ENCODE measurements around the gene WDR33. TPM values are rescaled to one million over a fixed set of nuclear protein-coding genes. Genes with fewer than 3 reads are reported as not detected.

The WDR33 gene
- total RNA-seq, 5 donors from 2014 or later (not counting 1 experiment from before 2014, with no cell fraction given) = 54.5 to 79.8 (median 76.2) TPM

DNA sequence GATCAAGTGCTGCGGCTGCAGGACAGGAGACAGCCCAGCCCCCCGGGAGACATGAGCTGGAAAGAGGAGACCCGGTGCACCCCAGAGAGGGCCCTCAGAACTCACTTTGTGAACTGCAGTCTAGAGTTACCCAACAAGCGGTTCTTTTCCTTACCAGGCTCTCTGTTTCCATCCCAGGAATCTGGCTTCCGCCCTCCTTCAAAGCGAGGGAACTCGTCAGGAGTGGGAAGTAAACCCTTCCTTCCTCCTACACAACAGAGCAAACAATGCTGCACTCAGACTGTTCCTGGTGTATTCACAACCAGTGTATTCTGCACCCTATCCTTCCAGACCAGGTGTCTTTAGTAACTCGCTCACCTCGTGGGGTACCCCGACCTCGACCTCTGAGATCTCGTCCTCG is 101.6 kb downstream of the WDR33 start:
- Histone ChIP-seq H3K4me3 (ENCODE audit: control insufficient read depth in 1 of 2, extremely low read depth in 1 of 2, low read length in 1 of 2) (no peak overlapping the region), H3K4me1 (ENCODE audit: control insufficient read depth in 1 of 2, extremely low read depth in 1 of 2, insufficient read depth in 2 of 2, low read length in 2 of 2) (peaks cover under 1 to 4% of the 10 kb centered on the region in 2 experiments), H3K27ac (ENCODE audit: low read length) (no peak overlapping the region), H3K9me3 (no peaks in the 10 kb centered on the region), H3K36me3 (ENCODE audit: control insufficient read depth in 2 of 2, extremely low read depth in 1 of 2, insufficient read depth in 1 of 2, low read length in 1 of 2) (peaks cover 22 to 57% of the 10 kb centered on the region in 2 donors), H3K27me3 (replicated peaks in 1 of 2; ENCODE audit: control insufficient read depth in 2 of 2, extremely low read depth in 1 of 2, insufficient read depth in 2 of 2, low read length in 1 of 2) (no peaks in the 10 kb centered on the region)
- ATAC-seq (replicated peaks in 1 of 4) (no peak), DNase-seq (no peak)
- Mint-ChIP-seq H3K4me3 (no peak overlapping the region), H3K27ac (peak overlapping the region in 1 of 2 donors; percentile 11), H3K36me3 (peaks cover 41% of the 10 kb centered on the region), H3K9me3 (no peaks in the 10 kb centered on the region), H3K27me3 (no peaks in the 10 kb centered on the region), H3K4me1 (peaks cover 14 to 20% (median 18%) of the 10 kb centered on the region in 3 donors)
- POLR2A ChIA-PET = interaction anchor here in 1 of 2 donors (0.6 kb wide), 1 partner anchor 121 kb away, joined by 3 read pairs; no protein-coding TSS in a partner anchor
- 97% methylated on average over 11 of the region's 13 CpGs for WGBS (ENCODE audit: insufficient coverage)
- CTCF ChIA-PET = interaction anchor here in 1 of 2 donors (1.0 kb wide), 1 partner anchor 33 kb away, joined by 4 read pairs; no protein-coding TSS in a partner anchor

DNA sequence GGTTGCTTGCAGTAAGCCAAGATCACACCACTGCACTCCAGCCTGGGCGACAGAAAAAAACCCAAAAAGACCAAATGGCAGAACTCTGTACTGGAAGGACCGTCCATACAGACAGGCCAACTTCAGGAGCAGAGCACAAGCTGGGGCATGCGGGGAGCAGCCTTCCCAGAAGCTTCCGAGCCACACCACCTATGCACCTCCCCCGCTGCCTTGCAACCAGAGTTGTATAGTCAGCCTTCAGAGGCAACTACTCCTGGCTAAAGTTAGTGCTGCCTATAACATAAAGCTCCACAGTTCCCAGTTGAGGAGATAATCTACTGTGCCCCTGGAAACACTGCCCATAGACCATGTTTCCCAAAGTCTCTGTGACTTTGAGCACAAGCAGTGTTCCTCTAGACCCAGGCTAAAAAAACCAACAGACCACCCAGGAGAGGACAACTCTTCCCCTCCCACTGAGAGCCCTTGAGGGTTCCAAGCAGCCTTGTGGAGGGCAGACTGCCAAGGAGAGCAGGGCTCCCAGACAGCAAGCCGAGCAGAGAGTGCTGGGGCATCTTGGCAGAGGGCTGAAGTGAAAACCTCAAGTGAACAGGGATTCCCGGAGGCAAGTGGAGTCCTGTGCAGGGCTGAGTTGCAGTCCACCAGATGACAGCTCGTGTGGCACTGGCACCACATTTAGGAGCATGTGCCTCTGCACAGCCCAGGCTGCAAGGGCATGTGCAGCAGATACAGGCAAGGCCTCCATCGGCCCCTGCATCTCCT is 102.9 kb downstream of the WDR33 start:
- peaks cover 24 to 31% (median 25%) of the 10 kb centered on the region in 3 donors for H3K4me1 Mint-ChIP-seq
- POLR2A ChIA-PET = no interaction called here
- Histone ChIP-seq H3K4me1 (ENCODE audit: control insufficient read depth in 1 of 2, extremely low read depth in 1 of 2, insufficient read depth in 2 of 2, low read length in 2 of 2) (peaks cover 8 to 14% of the 10 kb centered on the region in 2 experiments), H3K27me3 (replicated peaks in 1 of 2; ENCODE audit: control insufficient read depth in 2 of 2, extremely low read depth in 1 of 2, insufficient read depth in 2 of 2, low read length in 1 of 2) (no peaks in the 10 kb centered on the region), H3K27ac (ENCODE audit: low read length) (no peak overlapping the region), H3K4me3 (ENCODE audit: control insufficient read depth in 1 of 2, extremely low read depth in 1 of 2, low read length in 1 of 2) (no peak overlapping the region), H3K36me3 (ENCODE audit: control insufficient read depth in 2 of 2, extremely low read depth in 1 of 2, insufficient read depth in 1 of 2, low read length in 1 of 2) (peaks cover 20 to 56% of the 10 kb centered on the region in 2 donors), H3K9me3 (no peaks in the 10 kb centered on the region)
- H3K4me3 Mint-ChIP-seq = no peak overlapping the region
- DNase-seq (no peak), ATAC-seq (replicated peaks in 1 of 4) (no peak)
- H3K36me3 Mint-ChIP-seq = peaks cover 41% of the 10 kb centered on the region
- no peaks in the 10 kb centered on the region for H3K9me3 Mint-ChIP-seq
- peak overlapping the region in 1 of 2 donors; percentile 39 for H3K27ac Mint-ChIP-seq
- CTCF ChIA-PET = no interaction called here
- 95% methylated on average over 9 of the region's 9 CpGs for WGBS (ENCODE audit: insufficient coverage)
- no peaks in the 10 kb centered on the region for H3K27me3 Mint-ChIP-seq

DNA sequence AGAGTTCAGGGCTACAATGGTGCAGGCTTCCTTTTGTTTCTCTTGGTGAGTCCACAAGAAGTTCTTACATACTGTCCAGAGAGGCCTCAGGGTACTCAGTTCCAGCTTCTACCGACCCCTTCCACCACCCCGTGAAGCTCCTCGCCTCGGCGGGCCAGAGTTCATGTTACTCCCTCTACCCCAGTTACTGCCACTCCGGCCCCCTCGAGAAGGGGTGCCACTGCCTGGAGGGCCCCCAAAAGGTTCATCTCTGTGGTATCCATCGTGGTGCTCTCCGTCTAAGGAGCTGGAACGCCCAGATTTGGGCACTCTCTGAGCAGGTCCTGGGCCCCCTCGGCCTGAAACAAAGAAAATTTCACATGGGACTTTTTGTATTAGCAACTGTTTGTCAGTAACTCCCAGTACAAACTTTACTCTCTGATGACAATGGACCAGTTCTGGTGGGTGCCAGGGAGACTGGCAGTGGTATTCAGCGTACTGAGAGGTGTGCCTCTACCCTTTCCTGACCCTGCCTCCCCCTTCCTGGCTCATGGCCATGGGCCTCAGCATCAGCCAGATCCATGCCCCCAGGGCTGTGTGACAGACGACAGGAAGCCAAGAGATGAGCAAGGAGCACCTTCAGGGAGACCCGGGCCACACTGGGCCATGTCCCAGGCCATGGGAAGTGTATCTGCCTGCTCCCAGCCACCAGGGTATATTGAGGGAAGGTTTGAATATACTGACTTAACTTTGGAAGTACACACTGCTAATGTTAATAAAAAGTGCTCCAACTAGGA is 104.6 kb downstream of the WDR33 start:
- H3K27ac ChIP-seq (ENCODE audit: low read length) = no peak overlapping the region
- H3K4me1 ChIP-seq (ENCODE audit: control insufficient read depth in 1 of 2, extremely low read depth in 1 of 2, insufficient read depth in 2 of 2, low read length in 2 of 2) = peaks cover 17 to 24% of the 10 kb centered on the region in 2 experiments
- H3K27ac Mint-ChIP-seq = no peak overlapping the region
- H3K4me3 Mint-ChIP-seq = no peak overlapping the region
- H3K4me3 ChIP-seq (ENCODE audit: control insufficient read depth in 1 of 2, extremely low read depth in 1 of 2, low read length in 1 of 2) = no peak overlapping the region
- no peak for DNase-seq
- H3K27me3 Mint-ChIP-seq = no peaks in the 10 kb centered on the region
- WGBS (ENCODE audit: insufficient coverage) = 99% methylated on average over 14 of the region's 14 CpGs
- peaks cover 17 to 57% of the 10 kb centered on the region in 2 donors for H3K36me3 ChIP-seq (ENCODE audit: control insufficient read depth in 2 of 2, extremely low read depth in 1 of 2, insufficient read depth in 1 of 2, low read length in 1 of 2)
- no peaks in the 10 kb centered on the region for H3K9me3 Mint-ChIP-seq
- no peak for ATAC-seq (replicated peaks in 1 of 4)
- ChIA-PET CTCF (no interaction called here), POLR2A (no interaction called here)
- H3K36me3 Mint-ChIP-seq = peaks cover 38% of the 10 kb centered on the region
- peaks cover 34 to 41% (median 36%) of the 10 kb centered on the region in 3 donors for H3K4me1 Mint-ChIP-seq
- H3K9me3 ChIP-seq = no peaks in the 10 kb centered on the region
- H3K27me3 ChIP-seq (replicated peaks in 1 of 2; ENCODE audit: control insufficient read depth in 2 of 2, extremely low read depth in 1 of 2, insufficient read depth in 2 of 2, low read length in 1 of 2) = no peaks in the 10 kb centered on the region

DNA sequence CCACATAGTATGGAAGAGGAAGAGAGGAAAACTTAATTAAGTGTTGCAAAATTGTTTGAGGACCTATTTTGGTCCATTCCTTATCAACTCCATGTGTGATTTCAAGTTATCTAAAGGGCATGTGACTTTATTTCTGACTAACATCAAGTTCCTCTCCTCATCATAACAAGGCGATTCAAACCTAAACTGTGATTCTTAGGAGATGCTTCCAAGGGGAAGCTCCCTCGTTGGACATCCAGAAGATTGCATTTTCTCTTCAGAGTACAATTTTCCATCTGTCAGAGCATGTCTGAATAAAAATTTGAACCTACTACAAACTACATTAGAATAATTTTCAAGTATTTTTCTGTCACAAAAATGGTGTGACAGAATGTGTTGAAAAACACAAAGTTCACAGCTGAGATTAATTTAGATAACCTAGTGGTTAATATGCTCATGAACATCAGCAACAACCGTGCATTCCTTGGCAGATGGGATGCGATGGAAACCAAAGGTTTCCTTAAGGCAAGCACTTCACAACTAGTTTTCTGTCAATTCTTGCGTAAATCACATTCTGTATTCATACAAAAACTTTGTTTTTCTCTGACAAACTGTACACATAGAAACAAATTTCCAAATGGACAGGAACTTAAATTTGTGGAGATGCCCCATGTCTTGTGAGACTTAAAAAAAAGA is 105.4 kb downstream of the WDR33 start:
- POLR2A ChIA-PET = interaction anchor here in 1 of 2 donors (0.7 kb wide), 1 partner anchor 272 kb away, joined by 3 read pairs; no protein-coding TSS in a partner anchor
- Mint-ChIP-seq H3K9me3 (no peaks in the 10 kb centered on the region), H3K4me3 (no peak overlapping the region), H3K4me1 (peaks cover 37 to 46% (median 42%) of the 10 kb centered on the region in 3 donors), H3K27ac (peak overlapping the region; percentile 4 to 7), H3K27me3 (no peaks in the 10 kb centered on the region), H3K36me3 (peaks cover 34% of the 10 kb centered on the region)
- H3K4me3 ChIP-seq (ENCODE audit: control insufficient read depth in 1 of 2, extremely low read depth in 1 of 2, low read length in 1 of 2) = no peak overlapping the region
- DNase-seq (no peak), ATAC-seq (replicated peaks in 1 of 4) (no peak)
- CTCF ChIA-PET = no interaction called here
- 70% methylated on average over 2 of the region's 5 CpGs for WGBS (ENCODE audit: insufficient coverage)
- H3K9me3 ChIP-seq = no peaks in the 10 kb centered on the region
- peaks cover 20 to 31% of the 10 kb centered on the region in 2 experiments for H3K4me1 ChIP-seq (ENCODE audit: control insufficient read depth in 1 of 2, extremely low read depth in 1 of 2, insufficient read depth in 2 of 2, low read length in 2 of 2)
- peaks cover 17 to 57% of the 10 kb centered on the region in 2 donors for H3K36me3 ChIP-seq (ENCODE audit: control insufficient read depth in 2 of 2, extremely low read depth in 1 of 2, insufficient read depth in 1 of 2, low read length in 1 of 2)
- H3K27me3 ChIP-seq (replicated peaks in 1 of 2; ENCODE audit: control insufficient read depth in 2 of 2, extremely low read depth in 1 of 2, insufficient read depth in 2 of 2, low read length in 1 of 2) = no peaks in the 10 kb centered on the region
- H3K27ac ChIP-seq (ENCODE audit: low read length) = no peak overlapping the region

DNA sequence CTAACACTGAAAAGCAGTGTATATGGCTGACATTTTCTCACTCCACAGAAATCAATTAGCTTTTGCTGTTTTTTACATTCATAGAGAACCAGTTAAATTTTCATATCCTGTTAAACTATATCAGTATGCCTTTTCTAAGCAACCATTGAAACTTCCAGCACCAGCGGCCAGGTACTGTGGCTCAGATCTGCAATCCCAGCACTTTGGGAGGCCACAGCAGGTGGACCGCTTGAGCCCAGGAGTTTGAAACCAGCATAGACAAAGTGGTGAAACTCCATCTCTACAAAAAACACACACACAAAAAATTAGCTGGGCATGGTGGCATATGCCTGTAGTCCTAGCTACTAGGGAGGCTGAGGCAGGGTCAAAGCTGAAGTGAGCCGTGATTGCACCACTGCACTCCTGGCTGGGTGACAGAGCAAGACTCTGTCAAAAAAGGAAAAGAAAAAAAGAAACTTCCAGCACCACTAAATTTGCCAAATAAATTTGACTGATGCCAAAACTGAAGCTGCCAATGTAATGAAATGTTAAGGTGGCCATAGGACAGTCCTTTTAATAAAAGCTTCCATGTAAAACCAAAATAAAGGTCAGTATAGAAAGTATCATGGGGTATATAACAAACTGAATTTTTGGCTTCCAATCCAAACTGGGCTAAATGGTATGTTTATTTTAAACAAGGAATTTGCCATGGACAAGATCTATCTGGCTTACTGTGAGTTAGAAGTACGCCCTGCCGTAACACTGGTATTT is 106.2 kb downstream of the WDR33 start:
- no peaks in the 10 kb centered on the region for H3K27me3 Mint-ChIP-seq
- peaks cover 20 to 34% of the 10 kb centered on the region in 2 experiments for H3K4me1 ChIP-seq (ENCODE audit: control insufficient read depth in 1 of 2, extremely low read depth in 1 of 2, insufficient read depth in 2 of 2, low read length in 2 of 2)
- H3K36me3 Mint-ChIP-seq = peaks cover 34% of the 10 kb centered on the region
- no CpG with 5 or more reads among the region's 5 CpGs for WGBS (ENCODE audit: insufficient coverage)
- H3K4me3 Mint-ChIP-seq = peak overlapping the region in 1 of 3 donors; percentile 19
- peak overlapping the region; percentile 4 to 7 for H3K27ac Mint-ChIP-seq
- H3K4me3 ChIP-seq (ENCODE audit: control insufficient read depth in 1 of 2, extremely low read depth in 1 of 2, low read length in 1 of 2) = no peak overlapping the region
- ChIA-PET CTCF (interaction anchor here (0.5 to 0.6 kb wide), 2 partner anchors 7 to 12 kb away, joined by 3 to 5 read pairs; no protein-coding TSS in a partner anchor), POLR2A (interaction anchor here (0.6 to 0.7 kb wide), 5 partner anchors 7 to 271 kb away, joined by 3 to 7 read pairs (median 4); no protein-coding TSS in a partner anchor)
- peaks cover 13 to 51% of the 10 kb centered on the region in 2 donors for H3K36me3 ChIP-seq (ENCODE audit: control insufficient read depth in 2 of 2, extremely low read depth in 1 of 2, insufficient read depth in 1 of 2, low read length in 1 of 2)
- no peaks in the 10 kb centered on the region for H3K9me3 Mint-ChIP-seq
- H3K4me1 Mint-ChIP-seq = peaks cover 43 to 52% (median 48%) of the 10 kb centered on the region in 3 donors
- no peak overlapping the region for H3K27ac ChIP-seq (ENCODE audit: low read length)
- ATAC-seq (replicated peaks in 1 of 4) = no peak
- no peaks in the 10 kb centered on the region for H3K27me3 ChIP-seq (replicated peaks in 1 of 2; ENCODE audit: control insufficient read depth in 2 of 2, extremely low read depth in 1 of 2, insufficient read depth in 2 of 2, low read length in 1 of 2)
- no peak for DNase-seq
- no peaks in the 10 kb centered on the region for H3K9me3 ChIP-seq
